Endothelial cell of umbilical vein (primary cell): Measurements from ENCODE around the gene OR6X1. TPM values are rescaled to one million over a fixed set of nuclear protein-coding genes. Genes with fewer than 3 reads are reported as not detected.

Experiments used
- BruUV-seq: library from RNA; stranded (reverse); fragments of 400-500 nt; replicated peaks from 2 replicates; lab custom pipeline; 2021; lab: Mats Ljungman, UMichigan
- CTCF ChIA-PET: fragments of 300-600, 350-600 bp; sonication (Branson Sonifier 250); formaldehyde crosslinking; loops from one replicate; lab custom pipeline; 2021; ENCODE audit warnings: antibody characterized with exemption, inconsistent platforms; lab: Charles Lee
- POLR2A ChIA-PET: fragments of 300-600, 350-600 bp; sonication (Branson Sonifier 250); formaldehyde crosslinking; loops from one replicate; lab custom pipeline; 2021; ENCODE audit warnings: antibody characterized with exemption, inconsistent platforms; lab: Charles Lee
- DNase-seq: peaks from one replicate; pipeline ENCODE4 v3.0.0-alpha.2; 2011; ENCODE audit warnings: low read depth, low spot score
- FAIRE-seq: peaks from 2 replicates; lab custom pipeline; 2011; peaks lifted over from hg19 to GRCh38; lab: Jason Lieb, UNC
- H2AFZ ChIP-seq: 2 replicates; pipeline ENCODE4 v1.6.0; 2012; ENCODE audit warnings: low read depth, low read length, control low read depth, inconsistent platforms
- H3K27ac ChIP-seq: 2 replicates; pipeline ENCODE4 v1.5.1; 2011; ENCODE audit warnings: low read depth, mild to moderate bottlenecking, control low read depth, low read length, moderate library complexity; ENCODE audit not compliant: insufficient read depth
- H3K27me3 ChIP-seq, 2 experiments: 2 replicates each; pipeline versions ENCODE4 v1.6.0 to v1.6.1; 2011; ENCODE audit warnings: low read length in 2 of 2, mixed read lengths in 1 of 2; ENCODE audit not compliant: control insufficient read depth in 2 of 2, insufficient read depth in 2 of 2
- H3K36me3 ChIP-seq, 2 experiments: 2 replicates in 1 of 2; 3 replicates in 1 of 2; pipeline ENCODE4 v1.5.1; 2011; ENCODE audit warnings: low read length in 2 of 2, mild to moderate bottlenecking in 1 of 2, moderate library complexity in 1 of 2; ENCODE audit not compliant: control insufficient read depth in 2 of 2, insufficient read depth in 2 of 2; ENCODE audit errors: extremely low read depth in 1 of 2
- H3K4me1 ChIP-seq: 3 replicates; pipeline ENCODE4 v1.5.1; 2011; ENCODE audit warnings: mild to moderate bottlenecking, low read length; ENCODE audit not compliant: control insufficient read depth, insufficient read depth; ENCODE audit errors: extremely low read depth
- H3K4me2 ChIP-seq: 2 replicates; pipeline ENCODE4 v1.6.1; 2011; ENCODE audit warnings: low read length, control low read depth, mixed read lengths; ENCODE audit not compliant: insufficient read depth
- H3K4me3 ChIP-seq, 3 experiments: fragments of 200-600 bp in 1 of 3; sonication (generic), shearing (Covaris generic) in 1 of 3; replicated peaks in 1 of 3; 2 replicates each; pipeline ENCODE4 v1.5.1; 2011 to 2016; ENCODE audit warnings: control low read depth in 3 of 3, low read length in 3 of 3, mild to moderate bottlenecking in 2 of 3, inconsistent platforms in 1 of 3, low read depth in 1 of 3, moderate library complexity in 1 of 3; ENCODE audit not compliant: insufficient read depth in 1 of 3
- H3K79me2 ChIP-seq: 2 replicates; pipeline ENCODE4 v1.6.0; 2012; ENCODE audit warnings: low read length, inconsistent platforms; ENCODE audit not compliant: control insufficient read depth, insufficient read depth
- H3K9ac ChIP-seq: replicated peaks from 2 replicates; pipeline ENCODE3; 2011; ENCODE audit warnings: low read length, control low read depth; ENCODE audit not compliant: insufficient read depth; ENCODE audit errors: extremely low read depth
- H3K9me1 ChIP-seq: replicated peaks from 3 replicates; pipeline ENCODE4 v1.6.0; 2011; ENCODE audit warnings: mild to moderate bottlenecking, low read length; ENCODE audit not compliant: control insufficient read depth, insufficient read depth; ENCODE audit errors: extremely low read depth
- H3K9me3 ChIP-seq: replicated peaks from 2 replicates; pipeline ENCODE4 v1.5.1; 2012; ENCODE audit warnings: low read length, inconsistent platforms; ENCODE audit not compliant: control insufficient read depth, insufficient read depth
- H4K20me1 ChIP-seq: replicated peaks from 2 replicates; pipeline ENCODE3; 2011; ENCODE audit warnings: mild to moderate bottlenecking, low read length; ENCODE audit not compliant: control insufficient read depth, insufficient read depth; ENCODE audit errors: extremely low read depth
- CTCF ChIP-seq, 2 donors: IDR thresholded peaks; 1 replicate in 1 of 2; 2 replicates in 1 of 2; pipeline ENCODE4 v1.5.1; 2011; ENCODE audit warnings: low read length in 2 of 2, mild to moderate bottlenecking in 2 of 2, moderate library complexity in 2 of 2, control low read depth in 1 of 2, inconsistent platforms in 1 of 2, low read depth in 1 of 2; ENCODE audit not compliant: insufficient read depth in 1 of 2; ENCODE audit errors: extremely low read depth in 1 of 2
- EZH2 ChIP-seq: IDR thresholded peaks from 2 replicates; pipeline ENCODE4 v1.6.1; 2012; ENCODE audit warnings: borderline replicate concordance, low read depth, mild to moderate bottlenecking, moderate library complexity, low read length, inconsistent platforms; ENCODE audit not compliant: severe bottlenecking
- FOS ChIP-seq: IDR thresholded peaks from 2 replicates; pipeline ENCODE4 v1.6.1; 2011; ENCODE audit warnings: mild to moderate bottlenecking, low read length, moderate library complexity, borderline replicate concordance; ENCODE audit not compliant: insufficient read depth
- GATA2 ChIP-seq: IDR thresholded peaks from 2 replicates; pipeline ENCODE4 v1.7.0; 2011; ENCODE audit warnings: low read depth, mild to moderate bottlenecking, moderate library complexity, mixed read lengths, low read length; ENCODE audit not compliant: insufficient read length, insufficient read depth
- JUN ChIP-seq: IDR thresholded peaks from 2 replicates; pipeline ENCODE4 v1.6.1; 2011; ENCODE audit warnings: borderline replicate concordance, low read depth; ENCODE audit not compliant: insufficient read length, insufficient read depth
- MAX ChIP-seq: IDR thresholded peaks from 2 replicates; pipeline ENCODE4 v1.6.1; 2011; ENCODE audit not compliant: insufficient read depth, insufficient read length
- MYC ChIP-seq: IDR thresholded peaks from one replicate; pipeline ENCODE4 v1.6.1; 2011; ENCODE audit warnings: mild to moderate bottlenecking, low read depth, low read length
- POLR2A ChIP-seq: IDR thresholded peaks from 2 replicates; pipeline ENCODE4 v1.6.1; 2012; ENCODE audit warnings: low read depth, mild to moderate bottlenecking, control low read depth, low read length
- POLR2AphosphoS5 ChIP-seq: IDR thresholded peaks from 2 replicates; pipeline ENCODE4 v1.6.1; 2012; ENCODE audit warnings: low read depth, mild to moderate bottlenecking, control low read depth, low read length, moderate library complexity; ENCODE audit not compliant: insufficient read depth
- dilution Hi-C: fragments of 300-500 bp; cut with MboI; formaldehyde crosslinking; loops from one replicate; pipeline ENCODE4 v1.15.0; 2019; ENCODE audit warnings: low sequenced_read_pairs; ENCODE audit not compliant: extremely low pct_ligation_motif_present
- intact Hi-C: fragments of 100-400 bp; cut with micrococcal nuclease; formaldehyde crosslinking; loops from one replicate; pipeline ENCODE4 v1.10.0; 2022
- polyA plus RNA-seq, 4 experiments: library from polyadenylated mRNA; depleted of rRNA in 3 of 4; stranded (reverse) in 3 of 4; unstranded in 1 of 4; fragments of >200 nt; gene quantifications; 2 replicates each; pipeline versions ENCODE4 v1.2.1 to v1.2.3, GENCODE V29; 2011 to 2012; ENCODE audit warnings: missing spikeins in 1 of 4
- total RNA-seq: library from RNA; stranded (reverse); gene quantifications from 2 replicates; pipeline ENCODE4 v1.2.3, GENCODE V29; 2021

The OR6X1 gene
- total and polyA plus RNA-seq, 2 donors (not counting 3 experiments of a cell fraction or from before 2014, with no cell fraction given), result not detected

GRCh38 chr11:123797114-123797513 is 42.8 kb upstream of the OR6X1 start:
- FAIRE-seq (no peak), DNase-seq (no peak)
- H3K4me2 ChIP-seq, result no peak overlapping the region
- no peak overlapping the region for H3K4me3 ChIP-seq
- H3K27me3 ChIP-seq, result no peaks in the 10 kb centered on the region
- no peaks in the 10 kb centered on the region for H4K20me1 ChIP-seq
- no TSS peak for BruUV-seq
- H3K79me2 ChIP-seq, result no peaks in the 10 kb centered on the region
- H2AFZ ChIP-seq, result no peak overlapping the region
- no peaks in the 10 kb centered on the region for H3K4me1 ChIP-seq
- no peaks in the 10 kb centered on the region for H3K9me1 ChIP-seq
- H3K9me3 ChIP-seq, result no peaks in the 10 kb centered on the region
- no peaks in the 10 kb centered on the region for H3K36me3 ChIP-seq
- H3K27ac ChIP-seq, result no peak overlapping the region
- TF ChIP-seq FOS (no peak), EZH2 (no peak), POLR2A (no peak), MYC (no peak), CTCF (IDR thresholded peaks at IDR 0.05; ENCODE audit: extremely low read depth in 1 of 2, insufficient read depth in 1 of 2, low read depth in 1 of 2, low read length in 2 of 2) (no peak), POLR2AphosphoS5 (no peak), GATA2 (no peak), MAX (no peak), JUN (no peak)
- dilution Hi-C loops, result no loop called here
- no peak overlapping the region for H3K9ac ChIP-seq
- intact Hi-C loops, result no loop called here
- ChIA-PET CTCF (no interaction called here), POLR2A (no interaction called here)
